Stimulated activated CD8-positive, alpha-beta memory T cell treated with anti-CD3 and anti-CD28 coated beads, Interleukin-2, amount 100 ng/mL, for 48 hours (primary cell): ENCODE measurements around the gene MYO10.
A peak's percentile ranks its signal among the peaks of the same experiment; 100 is the strongest.
"Not testable (repeated sequence)": the region's sequence is repeated elsewhere in the genome, so short reads cannot be mapped to it uniquely, and the experiment has no call there.

Source experiments
- DNase-seq, 2 donors: peaks; one replicate each; pipeline ENCODE4 v3.0.0-alpha.2; 2020; ENCODE audit warnings: low read depth in 2 of 2

MYO10 gene

DNA sequence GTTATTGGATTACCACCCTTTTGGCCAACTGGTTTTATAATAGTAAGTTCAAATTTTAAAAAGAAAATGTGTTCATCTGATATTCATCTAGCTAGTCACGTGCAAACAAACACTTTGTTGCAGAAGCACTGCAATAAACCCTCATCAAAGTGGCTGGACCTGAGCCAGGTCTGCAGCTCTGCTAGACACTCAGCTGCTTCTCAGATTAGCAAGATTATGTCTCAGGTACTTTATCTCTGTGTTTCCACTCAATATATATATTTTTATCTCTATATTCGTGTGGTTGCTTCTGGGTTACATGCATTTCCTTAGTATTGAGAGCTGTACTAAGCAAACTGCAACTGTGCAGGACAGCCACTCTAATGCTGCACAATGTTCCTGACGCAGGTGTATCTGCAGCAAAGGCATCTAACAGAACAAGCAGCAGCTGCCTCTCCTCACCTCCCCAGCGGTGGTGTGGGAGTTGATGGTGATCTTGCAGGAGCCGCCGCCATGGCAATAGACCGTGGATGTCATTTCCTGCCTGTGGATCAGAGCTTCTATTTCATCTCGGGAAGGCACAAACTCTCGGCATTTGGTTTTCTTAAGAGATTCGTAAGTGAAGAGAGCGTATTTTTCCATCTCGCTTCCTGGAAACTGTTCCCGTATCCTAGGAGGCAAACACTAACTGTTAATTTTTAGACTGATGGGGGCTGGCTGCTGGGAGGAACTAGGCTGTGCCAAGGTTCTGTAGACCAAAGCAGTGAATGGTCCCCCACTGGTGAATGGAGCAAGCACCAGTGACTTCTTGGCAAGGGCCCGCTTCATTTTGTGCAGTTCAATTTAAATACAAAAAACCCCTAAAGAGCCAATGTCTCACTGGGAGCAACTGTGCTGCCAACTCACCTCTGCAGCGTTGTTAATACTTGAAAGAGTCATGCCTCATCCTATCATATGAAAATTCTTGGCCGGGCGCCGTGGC, 262.6 kb downstream of the MYO10 start:
- peak in 1 of 2 donors; percentile 8 for DNase-seq

DNA sequence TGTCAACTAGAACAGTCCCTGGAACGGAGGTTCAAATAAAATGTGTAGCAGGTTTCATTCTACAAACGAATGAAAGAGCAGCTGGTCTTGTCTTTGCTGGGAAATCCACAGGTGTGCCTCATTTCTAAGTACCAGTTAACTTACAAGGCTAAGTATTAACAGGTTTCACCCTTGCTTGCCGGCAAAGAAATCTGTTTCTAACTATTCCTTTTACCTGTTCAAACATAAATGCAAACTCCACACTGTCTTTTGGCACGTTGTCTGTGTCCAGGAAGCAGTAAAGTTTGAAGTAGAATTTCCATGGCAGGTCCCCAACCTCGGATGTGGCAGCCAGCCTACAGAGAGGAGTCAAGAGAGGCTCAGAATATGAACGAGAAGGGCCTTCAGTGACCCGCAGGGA, 264.9 kb downstream of the MYO10 start:
- DNase-seq, result no peak

DNA sequence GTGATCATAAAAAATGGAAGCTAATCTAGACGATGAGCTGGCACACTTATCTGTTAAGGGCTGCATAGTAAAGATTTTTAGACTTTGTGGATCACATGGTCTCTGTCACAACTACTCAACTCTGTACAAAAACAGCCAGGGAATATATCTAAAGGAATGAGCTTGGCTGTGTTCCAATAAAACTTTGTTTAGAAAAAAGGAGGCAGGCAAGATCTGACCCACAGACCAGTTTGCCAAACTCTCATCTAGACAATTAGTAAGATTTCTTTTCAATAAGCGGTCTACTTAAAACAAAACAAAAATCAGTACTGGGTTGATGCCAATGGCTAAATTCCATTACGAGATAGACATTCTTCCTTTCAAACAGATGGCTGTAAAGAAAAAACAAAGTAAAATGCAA, 266.3 kb downstream of the MYO10 start:
- no peak for DNase-seq

DNA sequence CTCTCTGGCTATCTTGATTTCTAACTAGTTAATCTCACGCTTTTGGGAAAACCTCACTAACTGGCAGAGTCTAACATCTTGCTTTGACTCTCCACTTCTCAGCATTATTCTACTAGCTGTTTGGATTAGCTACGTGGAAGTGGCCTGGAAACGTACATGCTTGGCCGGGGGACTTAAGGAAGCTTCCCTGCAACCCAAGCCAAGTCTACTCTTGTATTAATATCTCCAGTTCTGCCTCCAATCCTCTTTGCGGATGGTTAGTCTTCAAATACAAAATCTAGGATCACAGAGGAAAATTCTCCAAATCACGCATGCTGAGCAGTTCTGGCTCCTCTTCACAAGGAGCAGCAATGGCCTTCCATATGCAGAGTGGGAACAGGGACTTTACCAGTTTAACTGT, 267.5 kb downstream of the MYO10 start:
- no peak for DNase-seq

DNA sequence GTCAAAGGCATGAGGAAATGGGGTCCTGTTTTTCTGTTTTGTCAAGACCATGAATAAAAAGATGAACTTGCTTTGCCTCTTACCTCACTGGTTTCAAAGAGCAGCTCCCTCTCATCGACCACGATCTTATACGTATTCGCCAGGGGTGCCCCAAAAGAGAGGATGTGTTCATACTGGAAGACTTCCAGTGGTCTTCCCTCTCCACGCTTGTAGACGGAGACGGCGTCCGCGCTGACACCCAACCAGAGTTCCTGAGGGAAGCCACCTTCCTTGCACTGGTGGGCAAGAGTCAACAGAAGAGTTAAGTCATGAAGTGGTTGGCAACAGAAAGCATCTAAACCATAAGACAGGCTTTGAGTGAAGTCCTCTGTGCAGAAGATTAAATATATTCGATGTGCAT, 267.9 kb downstream of the MYO10 start:
- DNase-seq, result no peak

DNA sequence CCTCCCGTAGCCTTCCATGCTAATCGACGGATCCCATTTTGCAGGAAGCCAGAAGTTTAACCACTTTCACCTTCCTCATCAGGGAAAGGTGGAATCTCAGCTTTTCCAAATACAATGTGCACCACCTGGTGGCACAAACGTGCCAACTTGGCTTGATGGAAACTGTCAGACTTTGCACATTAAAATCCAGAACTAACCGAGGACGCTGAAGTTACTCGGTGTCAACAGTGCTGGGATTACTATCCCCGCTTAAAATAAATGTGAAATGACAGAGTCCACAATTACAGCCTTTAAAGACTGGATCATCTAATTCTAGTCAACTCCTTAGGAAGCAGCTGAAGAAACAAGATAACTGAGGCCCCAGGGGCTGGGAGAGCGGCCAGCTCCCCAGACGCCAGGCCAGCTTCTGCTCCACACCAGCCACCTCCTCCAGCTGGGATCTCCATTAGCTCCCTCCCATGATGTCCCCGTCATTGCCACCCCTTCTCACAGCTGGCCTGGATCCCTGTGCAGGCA, 269.1 kb downstream of the MYO10 start:
- DNase-seq, result no peak

DNA sequence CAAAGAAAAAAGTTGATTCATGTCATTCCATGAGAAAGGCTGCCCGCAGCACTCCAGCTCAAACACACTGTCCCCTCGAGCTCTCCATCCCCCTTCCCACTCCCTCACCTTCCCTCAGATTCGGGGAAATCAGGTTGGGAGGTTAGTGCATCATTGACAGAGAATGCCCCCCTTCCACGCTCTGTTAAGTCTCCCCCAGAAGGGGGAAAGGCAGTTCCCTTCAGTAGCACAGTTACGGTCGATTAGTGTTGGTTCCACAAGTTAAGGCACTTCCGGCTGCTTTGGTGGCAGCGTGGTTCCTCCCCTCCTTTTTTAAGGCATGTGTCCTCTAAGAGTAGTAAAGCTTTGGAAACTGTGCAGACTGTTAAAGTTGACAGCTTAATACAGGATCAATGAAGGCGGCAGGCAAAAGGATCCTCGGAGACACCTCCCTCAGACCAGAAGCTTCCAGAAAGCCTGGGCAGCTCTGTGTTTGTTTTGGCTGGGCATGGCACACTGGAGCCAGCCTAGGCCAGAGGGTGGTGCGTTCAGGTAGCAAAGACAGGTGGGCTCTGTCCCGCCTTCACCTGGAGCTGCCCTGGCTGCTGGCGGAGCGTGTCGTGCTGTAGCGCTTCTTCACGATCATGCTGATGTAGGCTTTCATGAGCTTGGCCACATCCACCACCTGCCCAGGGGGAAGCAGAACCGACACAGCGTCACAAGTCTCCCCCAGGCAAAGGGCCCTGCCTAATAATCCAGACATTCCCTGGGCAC, 269.8 kb downstream of the MYO10 start:
- DNase-seq, result no peak

DNA sequence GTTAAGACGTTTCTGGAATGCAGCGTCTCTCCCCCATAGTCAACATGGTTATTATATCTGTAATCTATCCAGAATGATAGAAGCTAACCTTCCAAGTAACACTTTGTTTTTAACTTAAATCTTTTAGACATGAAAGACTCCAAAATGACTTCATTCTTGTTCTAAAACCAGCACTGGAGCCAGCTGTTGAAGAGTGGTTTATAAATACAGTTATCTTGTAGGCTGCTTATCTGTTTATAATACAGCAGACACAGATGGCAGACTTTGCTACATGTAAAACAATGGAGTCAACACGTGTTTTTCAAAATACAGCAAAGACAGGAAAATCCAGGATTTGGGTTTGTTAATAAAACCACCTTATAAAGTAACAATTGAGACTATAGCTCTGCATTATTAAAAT, 270.5 kb downstream of the MYO10 start:
- DNase-seq, result no peak

DNA sequence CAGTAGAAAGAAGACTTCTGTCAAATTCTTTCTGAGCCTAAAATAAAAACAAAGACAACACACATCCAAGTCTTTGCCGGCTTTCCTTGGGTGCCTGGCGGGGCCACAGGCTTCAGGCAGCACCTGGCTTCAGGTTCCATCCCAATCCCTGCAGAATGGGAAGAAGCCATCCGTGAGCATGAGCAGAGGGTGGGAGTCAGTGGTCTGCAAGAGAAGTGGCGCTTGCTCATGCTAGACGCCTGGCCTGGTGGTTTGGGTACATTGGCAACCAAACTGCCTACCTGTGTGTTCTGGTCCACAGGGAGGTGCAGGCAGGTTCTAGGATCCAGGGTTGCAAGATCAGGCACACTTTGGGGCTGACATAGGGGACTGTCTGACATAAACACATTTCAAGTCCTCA, 271.7 kb downstream of the MYO10 start:
- DNase-seq, result no peak

DNA sequence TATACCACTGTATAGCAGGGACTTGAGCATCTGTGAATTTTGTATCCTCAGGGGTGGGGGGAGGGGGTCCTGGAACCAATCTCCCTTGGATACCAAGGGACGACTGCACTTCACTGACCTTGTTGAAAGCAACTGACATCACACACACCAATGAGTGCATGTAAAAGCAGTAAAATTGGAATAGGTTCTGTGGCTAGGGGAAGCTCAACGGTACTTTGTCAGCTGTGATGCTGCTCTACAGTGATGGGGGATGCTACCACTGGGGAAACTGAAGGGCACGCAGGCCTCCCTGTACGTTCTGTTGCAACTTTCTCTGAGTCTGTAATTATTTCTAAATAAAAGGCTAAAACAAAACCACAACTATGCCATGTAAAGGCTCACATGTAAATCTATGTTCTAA, 272.2 kb downstream of the MYO10 start:
- DNase-seq, result no peak

DNA sequence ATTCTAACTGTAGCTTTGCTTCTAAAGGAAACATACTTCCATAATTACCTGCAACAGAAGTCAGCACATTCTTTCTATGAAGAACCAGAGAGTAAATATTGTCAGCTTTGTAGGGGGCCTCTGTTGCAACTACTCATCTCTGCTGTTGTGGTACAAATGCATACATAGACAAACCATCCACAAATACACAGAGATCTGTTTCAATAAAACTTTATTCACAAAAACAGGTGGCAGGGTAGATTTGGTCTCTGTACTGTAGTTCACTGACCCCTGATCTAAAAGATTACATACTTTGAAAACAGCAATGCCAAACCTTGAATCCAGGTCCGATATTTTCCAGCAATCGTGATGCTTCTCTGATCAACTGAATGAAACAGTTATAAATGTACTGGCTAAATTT, 274.4 kb downstream of the MYO10 start:
- no peak for DNase-seq

DNA sequence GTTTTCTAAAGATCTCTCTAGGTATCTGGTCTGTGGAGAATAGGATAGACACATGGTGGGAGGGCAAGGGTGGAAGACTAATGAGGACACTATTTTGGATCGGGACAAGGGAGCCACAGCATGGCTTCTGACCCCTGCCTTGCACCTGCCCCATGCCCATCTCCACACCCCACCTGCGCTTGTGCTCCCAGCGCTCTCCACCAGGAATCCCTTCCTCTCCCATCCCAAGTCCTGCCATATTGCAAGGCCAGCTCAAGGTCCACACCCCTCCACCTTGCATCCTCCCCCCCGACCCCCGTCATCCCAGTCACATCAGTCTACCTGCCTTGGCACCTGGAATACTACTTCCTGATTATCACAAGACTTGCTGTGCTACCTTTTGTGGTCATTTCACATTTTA, 275.1 kb downstream of the MYO10 start:
- no peak for DNase-seq

DNA sequence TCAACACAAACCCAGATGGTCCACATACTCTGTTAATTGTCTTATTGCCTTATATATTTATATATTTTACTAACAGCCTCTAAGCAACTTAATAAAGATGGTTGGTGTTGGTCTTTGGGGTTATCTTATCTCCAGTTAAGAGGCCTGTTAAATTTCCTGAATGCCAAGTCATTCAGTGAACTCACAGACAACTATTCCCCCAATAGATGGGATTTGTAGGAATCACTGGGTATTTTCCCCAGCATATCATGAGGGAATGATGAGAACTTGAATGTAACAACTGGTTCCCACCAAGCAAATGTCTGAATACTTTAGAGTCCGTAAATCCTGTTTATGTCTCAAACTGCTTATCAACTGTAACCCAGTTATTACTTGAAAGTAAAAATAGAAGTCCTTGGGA, 276.6 kb downstream of the MYO10 start:
- no peak for DNase-seq

DNA sequence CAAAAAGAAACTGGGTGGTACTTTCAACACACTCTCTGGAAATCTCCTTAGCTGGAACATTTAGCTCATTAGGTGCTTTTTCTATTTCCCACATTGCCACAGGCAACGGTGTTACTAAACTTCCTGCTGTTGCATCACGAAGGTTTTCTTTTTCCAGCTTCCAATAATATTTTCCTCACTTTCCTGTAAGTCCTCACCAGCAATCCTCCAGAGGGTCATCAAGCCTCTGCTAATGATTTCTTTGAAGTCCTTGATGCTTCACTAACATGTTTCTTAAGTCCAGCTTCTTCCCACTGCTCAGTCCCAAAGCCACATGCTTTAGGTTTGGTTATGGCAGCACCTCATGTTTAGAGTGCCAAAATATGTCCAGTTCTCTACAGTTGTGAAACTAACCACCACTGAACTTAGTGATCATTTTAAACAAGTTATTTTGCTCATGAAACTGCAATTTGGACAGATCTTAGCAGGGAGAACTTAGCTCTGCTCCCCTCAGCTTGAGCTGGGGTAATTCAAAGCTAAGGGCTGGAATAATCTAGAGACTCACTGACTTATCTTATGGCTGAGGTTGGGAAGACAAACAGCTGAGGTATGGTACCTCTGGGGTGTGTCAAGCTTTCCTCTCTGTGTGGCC, 279.4 kb downstream of the MYO10 start:
- DNase-seq, result no peak

DNA sequence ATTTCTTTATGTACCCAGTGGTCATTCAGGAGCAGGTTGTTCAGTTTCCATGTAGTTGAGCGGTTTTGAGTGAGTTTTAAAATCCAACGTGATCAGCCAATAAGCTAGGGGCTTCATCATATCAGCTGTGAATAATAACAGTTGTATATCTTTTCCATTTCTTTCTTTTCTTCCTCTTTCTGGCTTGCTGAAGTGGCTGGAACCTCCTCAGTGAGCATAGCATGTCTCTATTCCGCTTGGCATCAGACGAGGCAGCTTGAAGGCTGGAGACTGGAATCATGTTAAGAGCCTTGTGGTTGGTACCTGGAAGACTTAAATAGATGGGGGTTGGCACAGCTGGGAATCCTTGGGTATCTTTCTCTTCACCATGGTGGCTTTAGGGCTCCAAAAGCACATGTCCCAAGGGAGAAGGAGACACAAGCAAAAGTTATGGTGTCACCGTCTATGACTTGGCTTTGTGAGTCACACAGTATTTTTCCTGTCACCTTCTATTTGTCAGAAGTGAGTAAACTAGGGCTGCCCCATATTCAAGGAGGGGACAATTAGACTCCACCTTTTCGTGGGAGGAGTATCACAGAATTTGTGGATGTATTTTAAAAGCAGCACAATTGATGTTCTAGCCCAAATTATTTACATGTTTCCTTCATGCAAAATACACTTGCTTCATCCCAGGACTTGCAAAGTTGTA, 281.3 kb downstream of the MYO10 start:
- no peak for DNase-seq

DNA sequence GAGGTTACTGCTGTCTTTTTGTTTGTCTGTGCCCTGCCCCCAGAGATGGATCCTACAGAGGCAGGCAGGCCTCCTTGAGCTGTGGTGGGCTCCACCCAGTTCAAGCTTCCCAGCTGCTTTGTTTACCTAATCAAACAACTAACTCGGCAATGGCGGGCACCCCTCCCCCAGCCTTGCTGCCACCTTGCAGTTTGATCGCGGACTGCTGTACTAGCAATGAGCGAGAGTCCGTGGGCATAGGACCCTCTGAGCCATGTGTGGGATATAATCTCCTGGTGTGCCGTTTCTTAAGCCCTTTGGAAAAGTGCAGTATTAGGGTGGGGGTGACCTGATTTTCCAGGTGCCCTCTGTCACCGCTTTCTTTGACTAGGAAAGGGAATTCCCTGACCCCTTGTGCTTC, 287.3 kb downstream of the MYO10 start:
- DNase-seq, result not testable (repeated sequence)

DNA sequence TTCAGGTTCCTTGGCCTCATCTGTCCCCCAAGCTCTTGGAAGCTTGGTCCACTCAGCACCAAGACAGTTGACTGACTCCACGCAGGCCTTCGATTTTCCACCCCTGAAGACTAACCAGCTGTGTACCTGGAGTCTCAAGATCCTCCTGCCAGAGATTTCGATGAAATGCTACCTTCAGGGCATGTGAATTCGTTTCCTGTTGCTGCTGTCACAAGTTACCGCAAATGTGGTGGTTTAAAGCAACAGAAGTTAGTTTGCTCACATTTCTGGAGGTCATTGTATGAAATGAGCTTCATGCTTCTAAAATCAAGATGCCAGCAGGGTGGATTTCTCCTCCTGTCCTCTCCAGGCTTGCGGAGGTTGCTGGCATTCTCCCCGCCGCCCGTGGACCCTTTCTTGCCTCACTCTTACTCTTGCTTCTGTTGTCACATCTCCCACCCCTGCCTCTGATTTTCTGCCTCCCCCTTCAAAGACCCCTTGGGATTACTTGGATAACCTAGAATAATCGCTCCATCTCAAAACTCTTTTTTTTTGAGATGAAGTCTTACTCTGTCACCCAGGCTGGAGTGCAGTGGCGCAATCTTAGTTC, 291.7 kb downstream of the MYO10 start:
- DNase-seq, result no peak

DNA sequence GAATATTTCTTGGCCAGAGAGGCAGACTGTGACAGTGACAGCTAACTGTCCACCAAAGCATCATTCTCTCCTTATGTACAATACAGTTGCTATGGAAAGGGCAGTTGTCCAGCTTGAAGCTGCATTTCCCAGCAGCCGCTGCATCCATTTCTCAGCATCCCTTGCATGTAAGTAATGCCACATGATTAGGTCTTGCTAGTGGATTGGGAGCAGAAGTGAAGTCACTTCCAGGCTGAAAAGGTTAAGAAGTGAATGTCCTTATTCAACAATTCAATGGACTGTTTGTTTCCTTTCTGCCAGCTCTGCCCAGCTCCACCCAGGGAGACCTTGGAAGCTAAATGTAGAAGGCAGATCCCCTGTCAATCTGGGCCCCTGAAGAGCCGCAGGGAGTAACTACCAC, 293.2 kb downstream of the MYO10 start:
- DNase-seq, result no peak

DNA sequence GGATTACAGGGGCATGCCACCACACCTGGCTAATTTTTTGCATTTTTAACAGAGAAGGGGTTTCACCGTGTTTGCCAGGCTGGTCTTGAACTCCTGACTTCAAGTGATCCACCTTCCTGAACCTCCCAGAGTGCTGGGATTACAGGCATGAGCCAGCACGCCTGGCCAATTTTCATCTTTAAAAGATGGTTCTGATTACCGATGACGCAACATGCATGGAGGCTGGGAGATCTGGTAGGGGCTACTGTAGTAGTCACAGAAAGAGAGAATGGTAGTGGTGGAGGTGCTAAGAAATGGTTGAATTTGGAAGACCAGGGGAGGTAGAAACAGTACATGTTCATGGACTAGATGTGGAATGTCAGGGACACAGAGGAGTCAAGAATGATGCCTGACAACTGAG, 296.9 kb downstream of the MYO10 start:
- no peak for DNase-seq

DNA sequence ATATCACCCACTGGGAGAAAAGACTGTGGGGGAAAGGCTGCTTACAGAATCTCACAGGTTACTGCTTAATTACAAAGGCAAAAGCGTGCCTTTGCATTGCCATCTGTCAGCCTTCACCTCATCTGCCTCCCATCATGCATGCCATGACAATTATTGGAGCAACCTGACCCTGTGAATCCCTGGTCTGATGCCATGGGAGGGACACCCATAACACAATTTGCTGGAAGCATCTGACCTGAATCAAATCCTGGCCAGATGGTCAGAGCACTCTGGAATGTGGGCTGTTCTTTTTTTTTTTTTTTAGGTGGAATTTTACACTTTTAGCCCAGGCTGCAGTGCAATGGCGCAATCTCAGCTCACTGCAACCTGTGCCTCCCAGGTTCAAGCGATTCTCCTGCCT, 307.7 kb downstream of the MYO10 start:
- DNase-seq, result no peak

DNA sequence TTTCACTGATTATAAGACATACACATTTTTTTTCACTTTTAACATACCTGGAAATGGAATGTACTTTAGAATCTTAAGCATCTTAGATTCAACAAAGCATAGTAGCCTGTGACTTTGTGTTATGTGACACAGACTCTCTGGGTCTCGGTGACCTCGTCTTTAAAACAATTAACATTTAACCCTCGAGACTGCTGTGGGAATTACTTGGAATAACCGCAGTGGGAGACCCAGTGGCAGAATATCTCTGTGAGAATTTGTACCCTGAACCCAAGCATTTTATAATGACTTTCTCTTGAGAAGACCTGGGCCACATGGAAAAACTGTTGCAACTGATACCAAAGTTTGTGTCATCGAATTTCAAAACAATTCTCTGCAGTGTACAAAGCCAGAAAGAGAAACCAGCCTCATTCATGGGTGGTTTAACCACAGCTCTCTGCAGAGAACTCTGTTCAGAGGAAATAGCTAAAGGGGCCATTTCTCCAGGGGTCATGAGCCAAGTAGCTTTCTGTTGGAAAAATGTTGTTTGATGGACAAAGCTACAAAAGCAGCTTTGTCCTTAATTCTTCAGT, 309.3 kb downstream of the MYO10 start:
- DNase-seq, result no peak
